Loucy (cell line): ENCODE measurements around the gene TET2.

ENCODE experiments used
- EZH2phosphoT487 ChIP-seq: fragments of 200-600 bp; IDR thresholded peaks from 2 replicates; pipeline ENCODE4 v1.6.1; 2018; ENCODE audit warnings: antibody characterized with exemption, mild to moderate bottlenecking, moderate library complexity, borderline replicate concordance
- TF ChIP-seq, protein P1 (sequence below): fragments of 200-600 bp; sonication (generic); conservative IDR thresholded peaks from 2 replicates; pipeline ENCODE4 v1.5.1; 2014; ENCODE audit warnings: mild to moderate bottlenecking, antibody characterized with exemption, low read length

DNA sequence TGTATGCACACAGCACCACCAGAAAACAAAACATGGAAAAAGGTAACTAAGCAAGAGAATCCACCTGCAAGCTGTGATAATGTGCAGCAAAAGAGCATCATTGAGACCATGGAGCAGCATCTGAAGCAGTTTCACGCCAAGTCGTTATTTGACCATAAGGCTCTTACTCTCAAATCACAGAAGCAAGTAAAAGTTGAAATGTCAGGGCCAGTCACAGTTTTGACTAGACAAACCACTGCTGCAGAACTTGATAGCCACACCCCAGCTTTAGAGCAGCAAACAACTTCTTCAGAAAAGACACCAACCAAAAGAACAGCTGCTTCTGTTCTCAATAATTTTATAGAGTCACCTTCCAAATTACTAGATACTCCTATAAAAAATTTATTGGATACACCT, 90.2 kb downstream of the TET2 start:
- TF ChIP-seq, protein P1, sequence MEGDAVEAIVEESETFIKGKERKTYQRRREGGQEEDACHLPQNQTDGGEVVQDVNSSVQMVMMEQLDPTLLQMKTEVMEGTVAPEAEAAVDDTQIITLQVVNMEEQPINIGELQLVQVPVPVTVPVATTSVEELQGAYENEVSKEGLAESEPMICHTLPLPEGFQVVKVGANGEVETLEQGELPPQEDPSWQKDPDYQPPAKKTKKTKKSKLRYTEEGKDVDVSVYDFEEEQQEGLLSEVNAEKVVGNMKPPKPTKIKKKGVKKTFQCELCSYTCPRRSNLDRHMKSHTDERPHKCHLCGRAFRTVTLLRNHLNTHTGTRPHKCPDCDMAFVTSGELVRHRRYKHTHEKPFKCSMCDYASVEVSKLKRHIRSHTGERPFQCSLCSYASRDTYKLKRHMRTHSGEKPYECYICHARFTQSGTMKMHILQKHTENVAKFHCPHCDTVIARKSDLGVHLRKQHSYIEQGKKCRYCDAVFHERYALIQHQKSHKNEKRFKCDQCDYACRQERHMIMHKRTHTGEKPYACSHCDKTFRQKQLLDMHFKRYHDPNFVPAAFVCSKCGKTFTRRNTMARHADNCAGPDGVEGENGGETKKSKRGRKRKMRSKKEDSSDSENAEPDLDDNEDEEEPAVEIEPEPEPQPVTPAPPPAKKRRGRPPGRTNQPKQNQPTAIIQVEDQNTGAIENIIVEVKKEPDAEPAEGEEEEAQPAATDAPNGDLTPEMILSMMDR, result no peak
- TF ChIP-seq EZH2phosphoT487, result no peak
